Stimulated activated memory B cell treated with anti-CD40 and anti-IgM and Interleukin-4, amounts not matched to agents 10 μg/mL and 1 μg/mL and 100 μg/mL, for 72 hours (primary cell): ENCODE measurements around the gene CHD9.

Experiments
- ATAC-seq: fragments of 150-1000 bp; cut with Tn5 transposase; 2 replicates; pipeline ENCODE4 v1.10.0; 2021
- H3K27ac Mint-ChIP-seq: one replicate; pipeline ENCODE4 v1.8.0; 2022; ENCODE audit warnings: mild to moderate bottlenecking, mixed read lengths
- H3K27me3 Mint-ChIP-seq: one replicate; pipeline ENCODE4 v1.8.0; 2022; ENCODE audit warnings: mixed read lengths
- H3K36me3 Mint-ChIP-seq: one replicate; pipeline ENCODE4 v1.8.0; 2022; ENCODE audit warnings: mixed read lengths
- H3K4me1 Mint-ChIP-seq: one replicate; pipeline ENCODE4 v1.8.0; 2022; ENCODE audit warnings: mixed read lengths
- H3K4me3 Mint-ChIP-seq: one replicate; pipeline ENCODE4 v1.8.0; 2022; ENCODE audit warnings: mild to moderate bottlenecking, moderate library complexity, mixed read lengths
- H3K9me3 Mint-ChIP-seq: one replicate; pipeline ENCODE4 v1.8.0; 2022; ENCODE audit warnings: mixed read lengths

Gene CHD9

DNA sequence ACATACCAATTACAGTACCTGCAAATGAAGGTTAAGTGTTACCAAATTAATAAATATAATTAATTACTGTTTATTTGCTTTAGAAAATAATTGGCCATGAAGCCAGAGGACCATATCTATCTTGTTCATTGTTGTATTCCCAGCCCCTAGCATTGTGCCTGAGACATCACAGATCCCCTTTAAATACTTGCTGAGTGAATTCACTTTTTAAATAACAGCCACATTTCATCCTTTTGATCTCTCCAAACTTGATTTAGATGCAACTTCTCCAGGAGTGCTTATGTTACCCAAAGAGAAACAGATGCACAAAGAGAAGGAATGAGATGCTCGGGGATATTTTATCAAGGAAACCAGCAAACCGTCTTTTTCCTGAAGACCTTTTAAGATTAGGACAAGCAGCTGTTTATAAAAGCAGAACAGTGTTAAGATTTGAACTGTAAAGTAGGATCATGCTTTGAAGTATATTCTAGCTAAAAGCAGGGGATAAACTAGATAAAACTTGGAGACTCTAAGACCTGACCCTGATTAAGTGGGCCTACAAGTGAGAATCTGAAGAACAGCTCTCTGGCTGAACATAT lies 66.3 kb downstream of the CHD9 start:
- H3K4me3 Mint-ChIP-seq = no peak overlapping the region
- H3K36me3 Mint-ChIP-seq = peaks cover 14% of the 10 kb centered on the region
- no peaks in the 10 kb centered on the region for H3K27me3 Mint-ChIP-seq
- peaks cover 14% of the 10 kb centered on the region for H3K4me1 Mint-ChIP-seq
- no peak overlapping the region for H3K27ac Mint-ChIP-seq
- ATAC-seq = no peak
- peaks cover 3% of the 10 kb centered on the region for H3K9me3 Mint-ChIP-seq

DNA sequence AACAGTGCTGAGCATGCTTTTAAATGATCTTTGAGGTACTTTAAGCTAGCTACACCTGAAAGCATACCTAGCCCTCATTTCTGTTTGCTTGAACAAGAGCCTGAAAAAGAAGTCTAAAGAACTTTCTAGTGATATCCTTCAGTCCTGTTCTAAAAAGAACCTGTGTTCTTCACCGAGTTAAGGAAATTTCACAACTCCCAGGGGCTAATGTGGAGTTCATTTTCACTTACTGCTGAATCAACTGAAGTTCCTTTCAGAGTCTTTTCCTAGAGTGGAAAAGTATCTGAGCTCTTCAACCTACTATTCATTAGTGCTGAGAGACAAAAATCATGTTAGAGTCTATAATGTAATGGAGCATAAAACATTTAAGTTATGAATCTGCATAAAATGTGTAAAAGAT lies 66.9 kb downstream of the CHD9 start:
- Mint-ChIP-seq H3K4me1 (peaks cover 14% of the 10 kb centered on the region), H3K36me3 (peaks cover 14% of the 10 kb centered on the region), H3K27me3 (no peaks in the 10 kb centered on the region), H3K27ac (no peak overlapping the region), H3K4me3 (no peak overlapping the region), H3K9me3 (peaks cover 3% of the 10 kb centered on the region)
- no peak for ATAC-seq

DNA sequence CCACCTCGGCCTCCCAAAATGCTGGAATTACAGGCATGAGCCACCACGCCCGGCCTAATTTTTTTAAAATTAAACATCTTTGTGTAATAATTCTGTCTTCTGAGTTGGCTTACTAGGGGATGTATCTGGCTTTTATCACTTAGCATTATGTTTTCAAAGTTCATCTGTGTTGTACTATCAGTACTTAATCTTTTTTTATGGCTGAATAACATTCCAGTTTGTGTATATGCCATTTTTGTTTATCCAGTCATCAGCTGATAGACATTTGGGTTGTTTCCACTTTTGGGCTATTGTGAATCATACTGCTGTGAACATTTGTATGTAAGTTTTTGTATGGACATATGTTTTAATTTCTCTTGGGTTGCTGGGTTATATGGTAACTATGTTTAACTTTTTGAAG lies 69.0 kb downstream of the CHD9 start:
- Mint-ChIP-seq H3K9me3 (peaks cover 3% of the 10 kb centered on the region), H3K27me3 (no peaks in the 10 kb centered on the region), H3K4me3 (no peak overlapping the region), H3K27ac (peak overlapping the region; percentile 37), H3K4me1 (peaks cover 22% of the 10 kb centered on the region), H3K36me3 (peaks cover 14% of the 10 kb centered on the region)
- ATAC-seq = no peak

DNA sequence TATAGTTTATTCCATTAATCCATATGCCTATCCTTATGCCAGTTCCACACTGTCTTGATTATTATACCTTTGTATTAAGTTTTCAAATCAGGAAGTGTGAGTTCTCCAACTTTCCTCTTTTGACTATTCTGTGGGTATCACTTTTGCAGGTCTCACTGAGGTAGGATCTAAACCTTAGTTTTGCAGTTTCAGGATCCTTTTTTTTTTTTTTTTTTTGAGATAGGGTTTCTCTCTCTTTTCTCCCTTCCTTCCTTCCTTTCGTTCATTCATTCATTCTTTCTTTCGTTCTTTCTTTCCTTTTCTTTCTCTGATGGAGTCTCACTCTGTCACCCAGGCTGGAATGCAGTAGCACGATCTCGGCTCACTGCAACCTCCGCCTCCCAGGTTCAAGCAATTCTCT lies 71.6 kb downstream of the CHD9 start:
- Mint-ChIP-seq H3K9me3 (peaks cover 3% of the 10 kb centered on the region), H3K27ac (peak overlapping the region; percentile 41), H3K4me3 (peak overlapping the region; percentile 55), H3K27me3 (no peaks in the 10 kb centered on the region), H3K4me1 (peaks cover 36% of the 10 kb centered on the region), H3K36me3 (peaks cover 14% of the 10 kb centered on the region)
- ATAC-seq = no peak

DNA sequence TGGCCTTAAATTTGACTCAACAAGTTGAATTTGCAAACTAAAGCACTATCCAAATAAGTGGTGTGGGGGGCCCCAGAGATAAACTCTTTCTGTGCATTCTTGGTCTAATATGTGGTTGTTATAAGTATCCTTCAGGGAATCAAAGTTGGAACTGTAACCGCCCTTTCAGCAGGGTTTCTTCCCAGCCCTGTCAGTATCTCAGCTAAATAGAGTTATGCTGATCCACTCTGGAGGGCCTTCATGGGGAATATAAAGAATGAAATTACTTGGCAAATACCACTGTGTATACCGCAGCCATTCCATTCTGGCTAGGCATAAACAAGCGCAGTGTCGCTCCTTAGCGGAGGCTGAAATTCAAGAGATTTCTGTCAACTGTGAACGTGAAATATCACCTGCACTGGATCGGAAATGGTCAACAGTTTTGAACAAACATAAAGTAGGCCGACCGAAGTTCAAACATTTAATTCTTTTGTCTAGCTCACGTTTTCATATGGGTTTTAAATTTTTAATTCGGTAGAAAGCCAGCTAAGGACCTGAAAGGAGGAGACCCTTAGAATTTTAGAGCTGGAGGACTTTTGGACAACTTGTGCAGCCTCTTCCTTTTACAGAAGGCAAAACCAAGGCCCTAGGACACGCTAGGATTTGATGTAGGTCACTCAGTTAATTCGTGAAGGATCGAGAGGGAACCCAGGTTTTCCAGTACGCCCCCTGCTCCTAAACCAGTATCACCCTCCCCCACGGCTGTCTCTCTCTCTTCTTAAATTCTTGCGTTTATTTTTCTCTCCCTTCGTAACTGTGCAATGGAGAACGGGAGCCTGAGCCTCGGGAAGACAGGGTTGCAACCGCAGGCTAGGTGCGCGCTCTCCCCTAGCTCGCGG lies 74.7 kb downstream of the CHD9 start:
- H3K4me3 Mint-ChIP-seq = peak overlapping the region; percentile 86
- H3K36me3 Mint-ChIP-seq = peaks cover 1% of the 10 kb centered on the region
- H3K9me3 Mint-ChIP-seq = no peaks in the 10 kb centered on the region
- H3K27ac Mint-ChIP-seq = peak overlapping the region; percentile 87
- H3K27me3 Mint-ChIP-seq = no peaks in the 10 kb centered on the region
- peaks cover 36% of the 10 kb centered on the region for H3K4me1 Mint-ChIP-seq
- no peak for ATAC-seq

DNA sequence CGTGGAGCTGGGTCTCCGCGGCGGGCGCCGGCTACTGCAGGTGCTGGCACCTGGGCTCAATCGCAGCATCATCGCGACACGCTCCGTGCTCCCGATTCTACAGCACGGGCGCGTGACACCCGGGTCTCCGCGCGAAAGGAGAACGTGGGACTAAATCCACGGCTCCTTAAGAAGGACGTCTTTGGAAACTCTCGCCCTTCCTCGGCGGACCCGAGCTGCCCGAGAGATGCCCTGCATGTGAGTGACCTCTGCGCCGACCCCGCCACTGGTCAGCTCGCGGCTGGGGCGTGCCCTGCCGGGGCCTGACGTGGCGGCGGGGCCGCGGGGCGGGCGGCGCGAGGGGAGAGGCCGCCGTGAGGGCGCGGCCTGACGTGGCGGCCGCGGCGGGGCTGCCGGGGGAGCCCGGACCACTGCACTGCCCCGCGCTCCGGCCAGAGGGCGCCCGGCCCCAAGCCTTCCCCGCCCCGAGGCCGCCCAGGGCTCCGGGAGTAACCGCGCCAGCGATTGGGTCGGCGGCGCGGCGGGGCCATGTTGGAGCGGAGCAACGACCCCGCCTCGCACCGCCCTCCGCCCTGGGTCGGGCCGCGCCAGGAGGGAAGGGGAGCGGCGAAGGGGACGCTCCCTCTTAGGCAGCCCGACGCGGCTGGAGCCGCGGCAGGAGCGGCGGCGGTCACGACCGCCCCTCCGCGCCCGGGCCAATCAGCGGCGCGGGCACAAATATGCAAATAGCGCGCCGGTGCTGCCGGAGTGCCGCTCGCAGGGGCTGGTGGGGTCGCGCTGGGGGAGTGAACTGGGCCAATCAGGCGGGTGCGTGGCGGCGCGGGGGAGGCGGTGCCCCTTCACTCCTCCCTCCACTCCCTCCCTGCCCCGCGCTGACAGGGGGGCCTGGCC lies 75.6 kb downstream of the CHD9 start:
- Mint-ChIP-seq H3K9me3 (no peaks in the 10 kb centered on the region), H3K27me3 (no peaks in the 10 kb centered on the region), H3K4me1 (peaks cover 45% of the 10 kb centered on the region), H3K36me3 (no peaks in the 10 kb centered on the region), H3K4me3 (peak overlapping the region; percentile 86), H3K27ac (peak overlapping the region; percentile 87)
- ATAC-seq = peak; percentile 95

DNA sequence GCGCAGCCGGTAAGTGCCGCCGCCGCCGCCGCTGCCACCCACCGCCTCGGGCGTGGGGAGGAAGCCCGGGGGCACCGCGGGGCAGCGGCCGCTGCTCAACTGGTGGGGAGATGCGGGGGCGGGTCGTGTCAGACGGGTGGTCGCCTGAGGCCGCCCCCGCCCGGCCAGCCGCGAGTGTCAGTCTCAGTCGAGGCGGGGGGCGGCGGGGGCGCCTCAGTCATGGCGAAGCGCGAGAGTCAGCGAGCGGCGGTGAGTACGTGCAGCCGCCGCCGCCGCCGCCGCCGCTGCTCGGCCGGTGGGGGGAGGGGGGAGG lies 76.2 kb downstream of the CHD9 start:
- no peaks in the 10 kb centered on the region for H3K27me3 Mint-ChIP-seq
- ATAC-seq = no peak
- H3K9me3 Mint-ChIP-seq = no peaks in the 10 kb centered on the region
- peak overlapping the region; percentile 76 for H3K4me3 Mint-ChIP-seq
- H3K36me3 Mint-ChIP-seq = no peaks in the 10 kb centered on the region
- peaks cover 41% of the 10 kb centered on the region for H3K4me1 Mint-ChIP-seq
- H3K27ac Mint-ChIP-seq = peak overlapping the region; percentile 87

DNA sequence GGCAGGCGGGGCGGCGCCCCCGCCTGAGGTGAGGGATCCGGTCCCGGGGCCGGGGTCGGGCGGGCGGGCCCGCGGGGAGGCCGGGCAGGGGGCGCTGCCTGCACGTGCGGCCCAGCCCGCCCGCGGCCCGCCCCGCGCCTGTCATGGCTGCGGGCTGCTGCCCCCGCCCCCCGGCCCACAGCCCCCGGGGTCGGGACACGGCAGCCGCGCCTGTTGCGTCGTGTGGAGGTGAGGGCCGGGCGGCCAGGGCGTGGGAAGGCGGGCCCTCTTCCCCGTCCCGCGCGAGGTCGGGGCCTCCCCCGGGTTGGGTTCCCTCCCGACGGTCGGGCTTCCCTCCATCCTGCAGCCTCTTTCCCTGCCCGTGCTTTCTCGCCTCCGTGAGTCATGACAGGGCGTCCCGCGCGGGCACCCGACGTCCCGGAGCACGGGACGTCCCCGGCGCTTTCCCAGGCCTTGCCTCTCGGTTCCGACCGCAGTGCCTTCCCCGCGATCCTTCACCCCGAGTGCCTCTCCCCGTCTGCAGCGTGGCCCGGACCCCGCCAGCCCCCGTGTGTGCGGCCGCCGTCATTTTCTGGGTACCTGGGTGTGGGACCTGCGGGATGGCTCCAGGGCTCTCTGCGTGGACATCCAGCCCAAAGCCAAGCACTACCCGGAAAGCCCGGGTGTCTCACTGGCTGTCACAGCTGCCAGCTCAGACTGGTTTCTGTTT lies 76.7 kb downstream of the CHD9 start:
- Mint-ChIP-seq H3K4me3 (peak overlapping the region; percentile 96), H3K27ac (peak overlapping the region; percentile 93), H3K36me3 (no peaks in the 10 kb centered on the region), H3K9me3 (no peaks in the 10 kb centered on the region), H3K4me1 (peaks cover 36% of the 10 kb centered on the region), H3K27me3 (no peaks in the 10 kb centered on the region)
- peak; percentile 53 for ATAC-seq

DNA sequence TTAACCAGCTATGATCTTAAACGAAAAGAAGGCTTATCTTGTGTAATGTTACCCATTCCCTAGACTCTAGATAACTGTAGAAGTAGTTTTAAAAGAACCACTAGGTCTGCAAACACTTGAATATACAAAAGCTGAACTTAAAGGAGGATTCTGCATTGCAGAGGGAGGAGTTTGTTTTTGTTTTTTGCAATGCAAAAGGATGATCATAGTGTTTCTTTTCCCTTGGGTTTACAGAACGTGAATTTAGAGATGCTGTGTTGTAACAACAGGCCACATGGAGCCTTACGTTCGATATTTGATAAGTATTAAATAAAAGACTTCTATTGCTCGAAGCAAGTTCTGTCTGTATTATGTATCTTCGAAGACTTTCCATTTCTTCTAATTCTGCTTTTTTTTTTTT lies 77.6 kb downstream of the CHD9 start:
- peaks cover 28% of the 10 kb centered on the region for H3K4me1 Mint-ChIP-seq

DNA sequence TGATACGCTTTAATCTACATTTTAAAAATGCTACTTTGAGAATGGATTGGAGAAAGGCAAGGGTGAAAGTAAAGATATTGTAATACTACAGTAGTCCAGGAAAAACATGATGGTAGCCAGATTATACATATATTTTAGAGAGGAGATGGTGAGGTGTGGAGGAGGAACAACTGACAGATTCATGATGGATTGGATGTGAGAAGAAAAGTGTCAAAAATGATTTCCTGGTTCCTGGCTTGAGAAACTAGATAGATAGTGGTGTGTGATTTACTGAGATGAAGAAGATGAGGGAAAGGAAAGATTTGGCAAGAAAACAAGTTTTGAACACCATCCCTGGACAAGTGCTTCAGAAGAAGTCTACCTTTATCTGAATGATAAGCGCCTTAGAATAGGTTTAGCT lies 80.5 kb downstream of the CHD9 start:
- H3K4me3 Mint-ChIP-seq = no peak overlapping the region
- H3K36me3 Mint-ChIP-seq = no peaks in the 10 kb centered on the region
- no peaks in the 10 kb centered on the region for H3K9me3 Mint-ChIP-seq
- ATAC-seq = no peak
- H3K27ac Mint-ChIP-seq = peak overlapping the region; percentile 5
- H3K27me3 Mint-ChIP-seq = no peaks in the 10 kb centered on the region
- H3K4me1 Mint-ChIP-seq = peaks cover 29% of the 10 kb centered on the region

More for the DNA sequence above, 77.6 kb downstream of the CHD9 start:
- no peak for ATAC-seq
- Mint-ChIP-seq H3K36me3 (no peaks in the 10 kb centered on the region), H3K9me3 (no peaks in the 10 kb centered on the region), H3K27me3 (no peaks in the 10 kb centered on the region), H3K4me3 (no peak overlapping the region), H3K27ac (peak overlapping the region; percentile 93)

DNA sequence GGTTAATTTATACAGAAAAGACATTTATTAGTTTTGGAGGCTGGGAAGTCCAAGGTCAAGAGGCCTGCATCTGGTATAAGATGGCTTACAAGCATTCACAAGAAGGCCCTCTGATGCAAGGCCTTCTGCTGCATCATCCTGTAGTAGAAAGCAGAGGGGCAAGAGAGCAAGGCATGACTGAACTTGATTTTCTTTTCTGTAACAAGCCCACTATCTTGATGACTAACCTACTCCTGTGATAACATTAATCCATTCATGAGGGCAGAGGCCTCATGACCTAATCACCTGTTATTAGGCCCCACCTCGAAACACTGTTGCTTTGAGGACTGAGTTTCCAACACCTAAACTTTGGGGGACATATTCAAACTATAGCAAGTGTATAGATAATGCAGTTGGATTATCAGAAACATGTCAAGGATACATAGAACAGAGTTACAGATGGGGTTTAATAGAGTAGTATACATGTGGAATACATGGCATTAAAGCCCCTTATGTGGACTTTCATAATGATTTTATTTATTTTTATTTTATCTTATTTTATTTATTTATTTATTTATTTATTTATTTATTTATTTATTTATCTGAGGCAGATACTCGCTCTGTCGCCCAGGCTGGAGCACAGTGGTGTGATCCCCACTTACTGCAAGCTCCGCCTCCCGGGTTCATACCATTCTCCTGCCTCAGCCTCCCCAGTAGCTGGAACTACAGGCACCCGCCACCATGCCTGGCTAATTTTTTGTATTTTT lies 88.2 kb downstream of the CHD9 start:
- no peaks in the 10 kb centered on the region for H3K27me3 Mint-ChIP-seq
- no peak overlapping the region for H3K27ac Mint-ChIP-seq
- peaks cover 25% of the 10 kb centered on the region for H3K4me1 Mint-ChIP-seq
- no peak for ATAC-seq
- H3K36me3 Mint-ChIP-seq = peaks cover 7% of the 10 kb centered on the region
- H3K9me3 Mint-ChIP-seq = no peaks in the 10 kb centered on the region
- no peak overlapping the region for H3K4me3 Mint-ChIP-seq

DNA sequence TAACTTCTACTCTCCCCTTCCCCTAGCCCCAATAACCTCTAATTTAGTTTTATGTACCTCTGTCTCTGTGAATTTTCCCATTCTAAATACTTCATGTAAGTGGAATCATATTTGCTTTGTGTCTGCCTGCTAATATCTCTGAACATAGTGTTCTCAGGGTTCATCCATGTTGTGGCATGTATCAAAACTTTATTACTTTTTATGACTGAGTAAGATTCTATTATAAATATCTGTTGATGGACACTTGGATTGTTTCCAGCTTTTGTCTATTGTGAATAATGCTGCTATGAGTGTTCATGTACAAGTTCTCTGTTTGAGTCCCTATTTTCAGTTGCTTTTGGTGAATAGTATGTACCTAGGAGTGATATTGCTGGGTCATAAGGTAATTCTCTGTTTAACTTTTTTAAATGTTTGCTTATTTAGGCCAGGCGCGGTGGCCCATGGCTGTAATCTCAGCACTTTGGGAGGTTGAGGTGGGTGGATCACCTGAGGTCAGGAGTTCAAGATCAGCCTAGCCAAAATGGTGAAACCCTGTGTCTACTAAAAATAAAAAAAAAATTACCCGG lies 92.8 kb downstream of the CHD9 start:
- Mint-ChIP-seq H3K36me3 (peaks cover 9% of the 10 kb centered on the region), H3K9me3 (peaks cover 3% of the 10 kb centered on the region), H3K4me3 (no peak overlapping the region), H3K27ac (peak overlapping the region; percentile 5), H3K27me3 (no peaks in the 10 kb centered on the region), H3K4me1 (no peaks in the 10 kb centered on the region)
- no peak for ATAC-seq

DNA sequence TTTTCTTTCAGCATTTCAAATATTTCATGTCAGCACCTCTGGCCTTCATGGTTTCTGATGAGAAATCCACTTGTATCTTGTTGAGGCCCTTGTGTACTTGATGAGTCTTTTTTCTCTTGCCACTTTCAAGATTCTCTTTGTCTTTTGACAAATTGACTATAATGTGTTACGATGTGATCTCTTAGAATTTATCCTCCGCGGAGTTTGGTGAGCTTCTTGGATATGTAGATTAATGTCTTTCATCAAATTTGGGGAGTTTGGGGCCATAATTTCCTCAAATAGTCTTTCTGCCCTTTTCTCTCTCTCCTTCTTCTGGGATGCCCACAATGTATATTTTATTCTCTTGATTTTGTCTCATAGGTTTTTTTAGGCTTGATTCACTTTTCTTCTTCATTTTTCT lies 96.0 kb downstream of the CHD9 start:
- H3K4me3 Mint-ChIP-seq = no peak overlapping the region
- ATAC-seq = no peak
- peaks cover 3% of the 10 kb centered on the region for H3K9me3 Mint-ChIP-seq
- no peaks in the 10 kb centered on the region for H3K4me1 Mint-ChIP-seq
- H3K27ac Mint-ChIP-seq = no peak overlapping the region
- peaks cover 9% of the 10 kb centered on the region for H3K36me3 Mint-ChIP-seq
- no peaks in the 10 kb centered on the region for H3K27me3 Mint-ChIP-seq

DNA sequence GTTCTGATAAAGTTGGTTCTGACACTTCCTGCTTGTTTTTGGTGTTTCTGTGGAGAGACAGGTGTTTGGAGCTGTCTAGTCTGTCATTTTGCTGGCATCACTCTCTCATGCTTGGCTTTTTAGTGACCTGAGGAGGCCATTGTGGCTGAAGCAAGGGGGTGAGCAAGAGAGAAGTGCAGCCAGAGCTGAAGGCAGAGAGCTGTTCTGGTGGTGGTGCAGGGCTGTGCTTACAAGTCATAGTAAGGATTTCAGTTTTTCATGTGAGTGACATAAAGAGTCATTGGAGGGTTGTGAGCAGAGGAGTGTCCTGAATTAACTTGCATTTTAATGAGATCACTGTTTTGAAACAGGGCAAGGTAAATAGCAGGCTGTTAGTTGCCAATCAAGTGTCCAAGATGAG lies 97.5 kb downstream of the CHD9 start:
- ATAC-seq = no peak
- Mint-ChIP-seq H3K27me3 (no peaks in the 10 kb centered on the region), H3K9me3 (peaks cover 3% of the 10 kb centered on the region), H3K4me3 (no peak overlapping the region), H3K4me1 (peaks cover 6% of the 10 kb centered on the region), H3K27ac (no peak overlapping the region), H3K36me3 (peaks cover 21% of the 10 kb centered on the region)
